Measurements from ENCODE around the gene KCNC1. TPM values are rescaled to one million over a fixed set of nuclear protein-coding genes. Genes with fewer than 3 reads are reported as not detected.

Gene KCNC1
- total RNA-seq, 5 donors from 2014 or later (not counting 1 experiment from before 2014, with no cell fraction given): not detected

DNA sequence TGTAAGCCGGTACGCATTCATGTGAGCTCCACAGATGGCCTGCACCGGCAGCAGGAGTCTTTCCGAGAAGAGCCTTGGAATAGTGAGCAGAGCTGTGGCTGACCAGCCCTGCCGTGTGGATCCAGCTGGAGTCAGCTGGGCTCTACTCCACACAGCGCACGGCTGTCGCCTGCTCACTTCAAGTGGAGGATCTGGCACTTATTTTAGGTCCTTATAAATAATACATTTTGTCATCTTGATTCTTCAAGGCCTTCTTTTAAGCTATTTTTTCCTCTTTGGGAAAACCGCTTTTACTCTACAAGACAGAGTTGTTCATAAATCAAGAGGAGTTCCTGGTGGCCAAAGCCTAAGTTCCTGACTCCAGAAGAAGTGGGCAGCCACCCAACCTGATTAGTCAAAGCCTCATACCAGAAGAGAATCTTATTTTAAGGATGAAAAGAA is 93.8 kb downstream of the KCNC1 start:
- peaks cover 50% of the 10 kb centered on the region for H3K36me3 Mint-ChIP-seq
- H3K4me3 Mint-ChIP-seq: no peak overlapping the region
- H3K27me3 Mint-ChIP-seq: no peaks in the 10 kb centered on the region
- H3K27ac ChIP-seq (ENCODE audit: low read length): no peak overlapping the region
- H3K4me3 ChIP-seq (ENCODE audit: control insufficient read depth in 1 of 2, extremely low read depth in 1 of 2, low read length in 1 of 2): no peak overlapping the region
- no peaks in the 10 kb centered on the region for H3K4me1 ChIP-seq (ENCODE audit: control insufficient read depth in 1 of 2, extremely low read depth in 1 of 2, insufficient read depth in 2 of 2, low read length in 2 of 2)
- H3K9me3 Mint-ChIP-seq: no peaks in the 10 kb centered on the region
- H3K9me3 ChIP-seq: no peaks in the 10 kb centered on the region
- ATAC-seq (replicated peaks in 1 of 4) (no peak), DNase-seq (no peak)
- H3K4me1 Mint-ChIP-seq: no peaks in the 10 kb centered on the region
- peaks cover 0 to 3% of the 10 kb centered on the region in 2 donors for H3K36me3 ChIP-seq (ENCODE audit: control insufficient read depth in 2 of 2, extremely low read depth in 1 of 2, insufficient read depth in 1 of 2, low read length in 1 of 2)
- H3K27me3 ChIP-seq (replicated peaks in 1 of 2; ENCODE audit: control insufficient read depth in 2 of 2, extremely low read depth in 1 of 2, insufficient read depth in 2 of 2, low read length in 1 of 2): no peaks in the 10 kb centered on the region
- 90% methylated on average over 5 of the region's 9 CpGs for WGBS (ENCODE audit: insufficient coverage)
- POLR2A ChIA-PET: no interaction called here
- CTCF ChIA-PET: no interaction called here
- no peak overlapping the region for H3K27ac Mint-ChIP-seq

GRCh38 chr11:17831228-17831627 is 96.6 kb downstream of the KCNC1 start:
- H3K27me3 Mint-ChIP-seq: no peaks in the 10 kb centered on the region
- ATAC-seq (replicated peaks in 1 of 4): no peak
- no peak overlapping the region for H3K27ac ChIP-seq (ENCODE audit: low read length)
- DNase-seq: no peak
- peaks cover 0 to 3% of the 10 kb centered on the region in 2 donors for H3K36me3 ChIP-seq (ENCODE audit: control insufficient read depth in 2 of 2, extremely low read depth in 1 of 2, insufficient read depth in 1 of 2, low read length in 1 of 2)
- H3K4me1 ChIP-seq (ENCODE audit: control insufficient read depth in 1 of 2, extremely low read depth in 1 of 2, insufficient read depth in 2 of 2, low read length in 2 of 2): no peaks in the 10 kb centered on the region
- WGBS (ENCODE audit: insufficient coverage): 50% methylated on average over 1 of the region's 1 CpG
- no peaks in the 10 kb centered on the region for H3K9me3 Mint-ChIP-seq
- no peak overlapping the region for H3K4me3 Mint-ChIP-seq
- no peak overlapping the region for H3K4me3 ChIP-seq (ENCODE audit: control insufficient read depth in 1 of 2, extremely low read depth in 1 of 2, low read length in 1 of 2)
- ChIA-PET POLR2A (no interaction called here), CTCF (no interaction called here)
- no peaks in the 10 kb centered on the region for H3K27me3 ChIP-seq (replicated peaks in 1 of 2; ENCODE audit: control insufficient read depth in 2 of 2, extremely low read depth in 1 of 2, insufficient read depth in 2 of 2, low read length in 1 of 2)
- no peaks in the 10 kb centered on the region for H3K9me3 ChIP-seq
- peaks cover 42% of the 10 kb centered on the region for H3K36me3 Mint-ChIP-seq
- no peaks in the 10 kb centered on the region for H3K4me1 Mint-ChIP-seq
- no peak overlapping the region for H3K27ac Mint-ChIP-seq

- ChIA-PET CTCF (no interaction called here), POLR2A (no interaction called here)
- ATAC-seq (replicated peaks in 1 of 4) (no peak), DNase-seq (no peak)
- Histone ChIP-seq H3K27ac (ENCODE audit: low read length) (no peak overlapping the region), H3K27me3 (replicated peaks in 1 of 2; ENCODE audit: control insufficient read depth in 2 of 2, extremely low read depth in 1 of 2, insufficient read depth in 2 of 2, low read length in 1 of 2) (no peaks in the 10 kb centered on the region), H3K9me3 (no peaks in the 10 kb centered on the region), H3K4me1 (ENCODE audit: control insufficient read depth in 1 of 2, extremely low read depth in 1 of 2, insufficient read depth in 2 of 2, low read length in 2 of 2) (no peaks in the 10 kb centered on the region), H3K36me3 (ENCODE audit: control insufficient read depth in 2 of 2, extremely low read depth in 1 of 2, insufficient read depth in 1 of 2, low read length in 1 of 2) (peaks cover 0 to 3% of the 10 kb centered on the region in 2 donors), H3K4me3 (ENCODE audit: control insufficient read depth in 1 of 2, extremely low read depth in 1 of 2, low read length in 1 of 2) (no peak overlapping the region)
- no peak overlapping the region for H3K4me3 Mint-ChIP-seq
- WGBS (ENCODE audit: insufficient coverage): no CpG with 5 or more reads among the region's 3 CpGs
- no peaks in the 10 kb centered on the region for H3K9me3 Mint-ChIP-seq
- no peaks in the 10 kb centered on the region for H3K4me1 Mint-ChIP-seq
- H3K27ac Mint-ChIP-seq: no peak overlapping the region
- peaks cover 39% of the 10 kb centered on the region for H3K36me3 Mint-ChIP-seq
- no peaks in the 10 kb centered on the region for H3K27me3 Mint-ChIP-seq
Observed at GRCh38 chr11:17831883-17832282, 97.3 kb downstream of the KCNC1 start.

Other genes starting within 250 kb of the KCNC1 start
- gene USH1C, start 190.4 kb upstream of the KCNC1 start, total RNA-seq: not detected
- gene OTOG, start 187.5 kb upstream of the KCNC1 start, total RNA-seq: not detected
- not detected for gene MYOD1, start 15.2 kb upstream of the KCNC1 start, total RNA-seq

All from T-cell (primary cell).